Endometrium (tissue), 2 donors: Measurements from ENCODE around the gene NOG.

ENCODE experiments used
- FAIRE-seq: peaks from 2 replicates; lab custom pipeline; 2012; peaks lifted over from hg19 to GRCh38; lab: Jason Lieb, UNC
- donor health status: control.
- donor health status: control.

NOG gene

GRCh38 chr17:56638591-56639051, 45.1 kb downstream of the NOG start:
- FAIRE-seq, result no peak

- no peak for FAIRE-seq
Observed at GRCh38 chr17:56639517-56639916, 46.0 kb downstream of the NOG start.

GRCh38 chr17:56640116-56640515, 46.6 kb downstream of the NOG start:
- no peak for FAIRE-seq

GRCh38 chr17:56641373-56641772, 47.9 kb downstream of the NOG start:
- FAIRE-seq, result no peak

GRCh38 chr17:56641894-56642293, 48.4 kb downstream of the NOG start:
- FAIRE-seq, result no peak

GRCh38 chr17:56642424-56642823, 48.9 kb downstream of the NOG start:
- no peak for FAIRE-seq
